Skeletal muscle satellite cell (primary cell): ENCODE results near the gene ZBTB6. TPM values are rescaled to one million over a fixed set of nuclear protein-coding genes. Genes with fewer than 3 reads are reported as not detected.

ENCODE experiments used
- H3K27me3 ChIP-seq: 2 replicates; pipeline ENCODE4 v1.7.0; 2013; ENCODE audit warnings: low read length; ENCODE audit not compliant: control insufficient read depth, insufficient read depth
- H3K36me3 ChIP-seq: 2 replicates; pipeline ENCODE4 v1.7.0; 2013; ENCODE audit warnings: mild to moderate bottlenecking, control low read depth, low read length; ENCODE audit not compliant: insufficient read depth
- H3K4me1 ChIP-seq: 2 replicates; pipeline ENCODE4 v1.7.0; 2013; ENCODE audit warnings: low read length; ENCODE audit not compliant: control insufficient read depth, insufficient read depth
- H3K4me2 ChIP-seq: 2 replicates; pipeline ENCODE4 v1.7.0; 2013; ENCODE audit warnings: mild to moderate bottlenecking, low read length
- H3K4me3 ChIP-seq: 2 replicates; pipeline ENCODE4 v1.7.0; 2013; ENCODE audit warnings: low read length
- H3K9ac ChIP-seq: 2 replicates; pipeline ENCODE4 v1.7.0; 2013; ENCODE audit warnings: mild to moderate bottlenecking, low read depth, low read length, moderate library complexity
- H3K9me3 ChIP-seq: replicated peaks from 2 replicates; pipeline ENCODE4 v1.7.0; 2013; ENCODE audit warnings: mild to moderate bottlenecking, control low read depth, low read length
- total RNA-seq: library from RNA; depleted of rRNA; stranded (reverse); fragments of >200 nt; gene quantifications from 2 replicates; pipeline ENCODE4 v1.2.3, GENCODE V29; 2012; rRNA removed

ZBTB6 gene, protein sequence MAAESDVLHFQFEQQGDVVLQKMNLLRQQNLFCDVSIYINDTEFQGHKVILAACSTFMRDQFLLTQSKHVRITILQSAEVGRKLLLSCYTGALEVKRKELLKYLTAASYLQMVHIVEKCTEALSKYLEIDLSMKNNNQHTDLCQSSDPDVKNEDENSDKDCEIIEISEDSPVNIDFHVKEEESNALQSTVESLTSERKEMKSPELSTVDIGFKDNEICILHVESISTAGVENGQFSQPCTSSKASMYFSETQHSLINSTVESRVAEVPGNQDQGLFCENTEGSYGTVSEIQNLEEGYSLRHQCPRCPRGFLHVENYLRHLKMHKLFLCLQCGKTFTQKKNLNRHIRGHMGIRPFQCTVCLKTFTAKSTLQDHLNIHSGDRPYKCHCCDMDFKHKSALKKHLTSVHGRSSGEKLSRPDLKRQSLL
- 8.5 and 9.6 TPM in 2 replicates for total RNA-seq

DNA sequence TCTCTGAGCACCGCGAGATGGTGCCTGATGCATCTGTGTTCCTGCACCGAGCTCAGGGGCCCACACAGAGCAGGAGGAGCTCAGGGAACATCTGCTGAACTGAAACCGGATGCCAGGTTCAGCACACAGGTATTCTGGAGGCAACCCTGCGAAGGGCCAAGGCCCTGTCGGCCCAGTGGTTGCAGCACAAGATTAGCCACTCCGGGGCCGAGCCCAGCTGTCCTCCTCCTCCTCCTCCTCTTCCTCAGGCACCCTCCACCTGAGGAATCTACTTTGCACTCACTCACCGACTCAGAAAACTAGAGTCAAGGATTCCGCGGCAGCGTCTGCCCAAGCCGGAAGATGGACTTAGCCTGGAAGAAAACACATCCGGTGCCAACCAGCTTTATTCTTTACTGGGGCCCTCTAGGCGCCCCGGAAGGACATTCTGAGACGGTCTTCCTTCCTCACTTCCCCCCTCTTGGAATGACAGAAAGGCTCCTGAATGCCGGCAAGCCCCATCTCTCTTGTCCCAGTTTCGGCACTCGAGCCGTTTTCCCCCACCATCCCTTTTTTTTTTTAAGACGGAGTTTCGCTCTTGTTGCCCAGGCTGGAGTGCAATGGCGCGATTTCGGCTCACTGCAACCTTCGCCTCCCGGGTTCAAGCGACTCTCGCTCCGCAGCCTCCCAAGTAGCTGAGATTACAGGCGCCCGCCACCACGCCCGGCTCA is at the start of gene ZBTB6:
TSS of gene ZBTB6 (minus strand) at position 360 of the 710 bp plus-strand sequence. CDS start 1,251 bp downstream, outside the sequence.
- no peaks in the 10 kb centered on the region for H3K27me3 ChIP-seq
- no peaks in the 10 kb centered on the region for H3K9me3 ChIP-seq
- H3K4me3 ChIP-seq: peak within 1 kb of the TSS; percentile 92
- peak within 1 kb of the TSS; percentile 80 for H3K4me2 ChIP-seq
- peaks cover 17% of the 10 kb centered on the region for H3K36me3 ChIP-seq
- H3K9ac ChIP-seq: peak within 1 kb of the TSS; percentile 90
- peaks cover 9% of the 10 kb centered on the region for H3K4me1 ChIP-seq

DNA sequence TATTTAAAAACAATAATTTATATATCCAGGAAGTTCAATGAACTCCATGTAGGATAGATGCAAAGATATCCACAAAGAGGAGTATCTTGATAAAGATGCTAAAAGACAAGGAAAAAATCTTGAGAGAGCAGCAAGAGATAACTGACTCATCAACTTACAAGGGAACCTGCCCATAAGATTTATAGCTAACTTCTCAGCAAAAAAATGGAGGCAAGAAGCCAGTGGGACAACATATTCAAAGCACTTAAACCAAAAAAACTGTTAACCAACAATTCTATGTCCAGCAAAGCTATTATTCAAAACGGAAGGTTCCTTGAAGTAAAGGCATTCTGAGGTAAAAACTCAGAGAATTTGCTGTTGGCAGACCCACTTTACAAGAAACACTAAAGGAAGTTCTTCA is 48.0 kb upstream of the ZBTB6 start:
- peaks cover 34% of the 10 kb centered on the region for H3K36me3 ChIP-seq
- H3K4me1 ChIP-seq: peaks cover 2% of the 10 kb centered on the region
- no peaks in the 10 kb centered on the region for H3K27me3 ChIP-seq
- no peaks in the 10 kb centered on the region for H3K9me3 ChIP-seq
- no peak overlapping the region for H3K4me3 ChIP-seq
- no peak overlapping the region for H3K4me2 ChIP-seq
- H3K9ac ChIP-seq: no peak overlapping the region

DNA sequence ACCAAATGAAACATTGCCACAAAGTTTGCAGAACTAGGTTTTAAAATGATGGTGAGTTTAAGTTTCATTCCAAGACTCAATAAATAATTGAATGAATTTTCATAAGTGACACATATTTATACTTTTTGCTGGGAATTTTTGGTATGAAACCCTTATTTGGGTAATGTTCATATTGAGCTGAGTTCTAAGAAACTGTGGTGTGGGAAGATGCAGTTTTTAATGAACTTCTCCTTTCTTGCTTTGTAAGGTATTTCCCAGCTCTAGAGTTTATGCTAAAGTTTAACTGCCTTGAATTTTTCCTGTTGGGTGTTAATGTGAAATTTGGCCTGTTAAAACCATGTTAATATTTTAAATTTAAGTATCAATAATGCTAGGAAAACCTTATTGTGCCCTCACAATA is 42.8 kb upstream of the ZBTB6 start:
- Histone ChIP-seq H3K4me1 (peaks cover 19% of the 10 kb centered on the region), H3K4me2 (no peak overlapping the region), H3K4me3 (no peak overlapping the region), H3K9me3 (no peaks in the 10 kb centered on the region), H3K9ac (no peak overlapping the region), H3K27me3 (no peaks in the 10 kb centered on the region), H3K36me3 (peaks cover 14% of the 10 kb centered on the region)

DNA sequence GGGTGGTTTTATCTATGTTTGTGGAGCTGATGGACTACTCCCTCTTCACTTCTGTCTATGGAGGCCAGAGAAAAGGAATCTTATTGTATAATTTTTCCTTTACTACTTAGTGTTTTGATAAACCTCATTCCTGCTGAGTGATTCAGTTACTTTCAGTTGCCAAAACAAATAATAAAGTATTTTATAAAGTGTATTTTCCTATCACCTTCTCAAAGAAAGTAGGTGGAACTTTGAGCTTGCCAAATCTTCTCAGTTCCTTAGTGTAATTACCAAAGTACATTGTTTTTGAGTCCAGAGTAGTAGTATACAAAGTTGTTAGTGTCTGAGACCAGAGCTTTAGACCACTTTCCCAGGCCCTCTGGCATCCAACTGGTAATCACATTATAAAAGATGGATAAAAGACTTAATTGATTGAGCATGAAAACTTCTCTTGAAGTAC is 41.1 kb upstream of the ZBTB6 start:
- Histone ChIP-seq H3K4me1 (peaks cover 19% of the 10 kb centered on the region), H3K9me3 (no peaks in the 10 kb centered on the region), H3K4me2 (peak overlapping the region; percentile 41), H3K36me3 (no peaks in the 10 kb centered on the region), H3K4me3 (no peak overlapping the region), H3K9ac (no peak overlapping the region), H3K27me3 (no peaks in the 10 kb centered on the region)

DNA sequence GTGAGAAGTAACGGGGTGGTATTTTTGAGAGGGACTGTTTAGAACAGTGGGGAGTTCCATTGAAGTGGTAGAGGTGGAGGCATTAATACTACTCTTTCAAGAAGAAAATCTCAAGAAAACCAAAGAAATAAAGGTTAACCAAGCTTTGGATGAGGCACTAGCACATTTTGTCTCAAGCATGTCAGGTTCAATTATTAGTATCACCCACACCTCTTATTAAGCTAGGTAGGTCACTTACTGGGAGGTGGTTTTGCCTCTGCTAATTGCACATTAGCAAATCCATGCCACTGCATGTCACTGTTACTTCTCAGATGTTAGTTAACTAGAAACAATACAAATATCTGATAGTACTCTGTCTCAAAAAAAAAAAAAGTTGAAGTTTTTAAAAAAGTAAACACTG is 37.9 kb upstream of the ZBTB6 start:
- Histone ChIP-seq H3K9me3 (no peaks in the 10 kb centered on the region), H3K4me3 (no peak overlapping the region), H3K27me3 (no peaks in the 10 kb centered on the region), H3K9ac (no peak overlapping the region), H3K36me3 (peaks cover 4% of the 10 kb centered on the region), H3K4me1 (peaks cover 16% of the 10 kb centered on the region), H3K4me2 (no peak overlapping the region)

DNA sequence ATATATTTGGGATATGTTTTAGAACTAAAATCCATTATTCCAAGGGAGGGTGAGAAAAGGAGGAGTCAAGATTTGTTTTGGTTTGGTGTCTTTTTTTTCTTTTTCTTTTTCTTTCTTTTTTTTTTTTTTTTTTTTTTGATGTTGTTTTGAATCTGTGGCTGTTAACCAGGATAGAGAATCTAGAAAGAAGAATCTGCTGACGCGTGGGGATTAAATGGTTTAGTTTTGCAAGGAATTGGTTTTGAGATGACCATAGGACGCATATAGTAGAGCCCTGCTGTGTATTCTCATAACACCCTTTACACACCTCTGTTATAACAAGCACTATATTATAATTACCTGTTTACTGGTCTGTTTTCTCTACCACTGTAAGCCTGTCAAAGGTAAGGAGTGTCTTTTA is 37.1 kb upstream of the ZBTB6 start:
- no peak overlapping the region for H3K4me2 ChIP-seq
- H3K4me1 ChIP-seq: peaks cover 16% of the 10 kb centered on the region
- peaks cover 4% of the 10 kb centered on the region for H3K36me3 ChIP-seq
- no peaks in the 10 kb centered on the region for H3K27me3 ChIP-seq
- H3K4me3 ChIP-seq: no peak overlapping the region
- no peaks in the 10 kb centered on the region for H3K9me3 ChIP-seq
- H3K9ac ChIP-seq: no peak overlapping the region

DNA sequence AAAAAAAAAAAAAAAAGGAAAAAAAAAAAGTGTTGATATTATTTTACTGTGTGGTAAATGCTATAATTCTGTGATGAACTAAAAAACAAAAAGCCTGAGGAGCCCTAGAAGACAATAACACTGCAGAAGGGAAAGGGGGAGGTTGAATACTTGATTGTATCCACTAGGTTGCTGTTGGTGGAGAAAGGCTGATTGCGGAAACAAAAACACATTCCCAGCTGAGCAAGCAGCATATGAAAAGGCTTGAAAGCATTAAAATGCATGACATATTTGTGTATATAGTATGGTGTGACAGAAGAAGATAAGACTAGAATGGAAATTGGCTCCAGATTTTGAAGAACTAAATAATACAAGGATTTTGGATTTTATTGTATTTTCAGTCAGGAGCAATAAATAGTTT is 36.6 kb upstream of the ZBTB6 start:
- Histone ChIP-seq H3K36me3 (peaks cover 4% of the 10 kb centered on the region), H3K9ac (no peak overlapping the region), H3K27me3 (no peaks in the 10 kb centered on the region), H3K4me3 (no peak overlapping the region), H3K9me3 (no peaks in the 10 kb centered on the region), H3K4me2 (no peak overlapping the region), H3K4me1 (peaks cover 12% of the 10 kb centered on the region)

DNA sequence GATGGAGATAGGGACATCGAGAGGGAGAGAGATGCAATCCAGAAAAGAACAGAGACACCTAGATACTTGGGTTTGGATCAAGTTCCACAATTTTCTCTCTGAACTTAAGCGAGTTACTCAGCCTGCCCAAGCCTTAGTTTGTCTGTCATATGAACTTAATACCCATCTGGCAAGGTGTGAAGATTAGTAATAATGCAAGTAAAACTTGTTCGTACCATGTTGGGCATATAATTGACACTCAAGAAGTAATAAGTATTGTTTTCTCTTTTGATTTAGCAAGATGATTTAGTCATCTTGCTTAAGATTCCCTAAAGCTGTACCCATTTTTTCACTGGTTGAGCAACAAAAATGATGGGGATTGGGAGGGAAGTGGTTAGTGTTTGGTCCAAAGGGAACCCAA is 35.2 kb upstream of the ZBTB6 start:
- Histone ChIP-seq H3K4me3 (no peak overlapping the region), H3K9me3 (no peaks in the 10 kb centered on the region), H3K36me3 (peaks cover 4% of the 10 kb centered on the region), H3K27me3 (no peaks in the 10 kb centered on the region), H3K4me1 (no peaks in the 10 kb centered on the region), H3K4me2 (no peak overlapping the region), H3K9ac (no peak overlapping the region)

DNA sequence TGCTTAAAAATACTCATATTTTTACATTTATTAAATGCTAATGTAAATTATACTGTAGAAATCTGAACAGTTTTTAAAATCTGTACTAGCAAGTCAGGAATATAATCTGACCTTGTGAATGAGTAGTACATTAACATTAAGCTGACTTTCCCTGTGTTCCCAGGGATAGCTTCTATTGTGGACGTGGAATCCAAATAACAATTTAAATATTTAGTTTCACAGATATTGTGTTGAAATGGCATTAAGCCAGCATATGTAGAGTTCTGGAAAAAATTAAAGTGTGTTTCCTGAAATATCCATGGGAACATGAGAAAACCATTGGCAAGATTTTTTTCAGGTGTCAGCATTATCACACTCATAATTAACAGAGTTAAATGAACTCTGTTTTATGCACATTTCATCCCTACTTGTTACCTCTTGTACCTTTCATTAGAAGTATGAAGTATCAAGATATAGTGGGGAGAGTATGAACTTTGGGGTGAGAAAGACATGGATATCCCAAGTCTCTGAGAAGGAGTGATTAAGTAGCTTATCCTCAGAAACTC is 33.4 kb upstream of the ZBTB6 start:
- Histone ChIP-seq H3K4me1 (no peaks in the 10 kb centered on the region), H3K9ac (no peak overlapping the region), H3K9me3 (no peaks in the 10 kb centered on the region), H3K36me3 (peaks cover 4% of the 10 kb centered on the region), H3K27me3 (no peaks in the 10 kb centered on the region), H3K4me2 (no peak overlapping the region), H3K4me3 (no peak overlapping the region)

DNA sequence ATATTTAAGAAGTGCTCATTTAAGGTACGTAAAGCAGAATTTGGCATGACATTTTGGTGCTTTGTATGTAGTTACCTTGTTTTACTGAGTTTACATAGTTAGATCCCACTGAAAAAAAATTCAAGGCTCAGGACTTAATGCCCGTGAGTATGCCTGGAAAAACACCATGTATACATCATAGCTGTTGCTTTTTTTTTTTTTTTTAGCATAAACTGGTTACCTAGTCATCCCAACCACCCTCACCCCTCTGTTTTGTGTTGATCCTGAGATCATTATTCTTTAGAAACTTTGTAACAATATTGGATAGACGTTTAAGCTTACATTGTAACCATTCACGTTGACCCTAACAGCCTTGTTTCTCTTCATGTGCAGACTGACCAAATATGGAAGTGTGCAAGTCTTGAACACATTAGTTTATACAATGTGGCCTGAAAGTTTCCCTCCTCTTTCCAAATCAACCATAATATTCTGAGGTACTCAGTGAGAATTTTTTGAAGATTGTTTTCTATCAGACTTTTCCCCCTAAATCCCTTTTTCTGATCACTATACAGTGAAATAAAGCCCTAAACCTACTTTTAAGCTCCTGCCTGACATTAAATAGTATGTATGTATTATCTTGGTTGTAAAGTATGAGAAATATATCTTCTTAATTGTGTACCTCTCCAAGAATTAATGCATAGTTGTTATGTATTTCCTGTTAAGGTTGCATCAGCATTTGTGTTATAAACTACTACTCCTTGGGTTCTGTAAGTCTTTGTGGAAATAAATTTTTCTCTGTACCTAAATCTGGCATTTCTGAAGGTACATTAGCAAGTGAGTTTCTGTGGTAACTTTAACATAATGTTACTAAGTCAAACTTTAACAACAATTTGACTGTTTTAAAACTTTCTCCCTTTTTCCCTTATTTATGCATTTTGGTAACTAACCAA is 32.1 kb upstream of the ZBTB6 start:
- Histone ChIP-seq H3K4me2 (no peak overlapping the region), H3K9ac (no peak overlapping the region), H3K4me1 (peaks cover 4% of the 10 kb centered on the region), H3K4me3 (no peak overlapping the region), H3K27me3 (no peaks in the 10 kb centered on the region), H3K36me3 (peaks cover 4% of the 10 kb centered on the region), H3K9me3 (no peaks in the 10 kb centered on the region)
